Tracheal epithelial cell (primary cell): ENCODE data around the gene WWC2. TPM values are rescaled to one million over a fixed set of nuclear protein-coding genes. Genes with fewer than 3 reads are reported as not detected.

Source experiments
- total RNA-seq: library from RNA; depleted of rRNA; stranded (reverse); fragments of >200 nt; gene quantifications from 2 replicates; pipeline ENCODE4 v1.2.1, GENCODE V29; 2014

WWC2 gene
- total RNA-seq, result 8.1 and 18.3 TPM in 2 replicates

DNA sequence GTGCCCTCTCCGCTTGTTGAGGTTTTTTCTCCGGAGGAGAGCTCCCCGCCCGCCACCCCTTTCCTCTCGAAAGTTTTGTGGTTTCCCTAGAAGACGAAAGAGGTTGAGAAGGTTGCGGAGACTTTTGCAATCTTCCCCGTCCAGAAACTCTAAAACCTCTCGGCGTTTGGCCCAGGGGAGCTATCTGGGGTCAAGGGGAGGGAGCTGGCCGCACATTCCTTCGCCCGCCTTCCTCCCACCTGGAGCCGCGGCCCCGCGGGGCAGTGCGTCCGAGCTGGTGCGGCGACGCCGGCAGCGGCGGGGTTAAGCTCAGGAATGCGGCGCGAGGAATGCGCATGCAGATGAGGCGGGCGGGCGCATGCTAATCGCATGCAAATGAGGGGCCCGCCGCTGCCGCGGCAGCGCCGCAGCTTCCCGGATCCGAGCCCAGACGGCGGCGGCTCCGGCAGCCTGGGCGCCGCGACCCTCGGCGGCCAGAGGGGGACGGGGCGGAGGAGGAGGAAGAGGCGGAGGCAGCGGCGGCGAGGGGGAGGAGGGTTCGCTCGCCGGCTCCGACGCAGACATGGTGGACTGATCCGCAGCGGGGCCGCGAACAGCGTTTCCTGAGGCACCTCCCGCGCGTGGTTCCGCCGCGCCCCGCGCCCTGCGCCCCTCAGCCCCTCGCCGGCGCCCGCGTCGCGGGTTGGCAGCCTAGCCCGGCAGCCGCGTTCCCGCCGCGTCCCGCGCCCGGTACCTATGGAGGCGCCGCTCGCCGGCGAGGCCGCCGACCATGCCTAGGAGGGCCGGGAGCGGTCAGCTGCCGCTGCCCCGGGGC is at the start of gene WWC2:
WWC2 (plus strand) TSS at position 535 of the 814 bp plus-strand sequence; CDS start at position 770, 235 bp downstream.

DNA sequence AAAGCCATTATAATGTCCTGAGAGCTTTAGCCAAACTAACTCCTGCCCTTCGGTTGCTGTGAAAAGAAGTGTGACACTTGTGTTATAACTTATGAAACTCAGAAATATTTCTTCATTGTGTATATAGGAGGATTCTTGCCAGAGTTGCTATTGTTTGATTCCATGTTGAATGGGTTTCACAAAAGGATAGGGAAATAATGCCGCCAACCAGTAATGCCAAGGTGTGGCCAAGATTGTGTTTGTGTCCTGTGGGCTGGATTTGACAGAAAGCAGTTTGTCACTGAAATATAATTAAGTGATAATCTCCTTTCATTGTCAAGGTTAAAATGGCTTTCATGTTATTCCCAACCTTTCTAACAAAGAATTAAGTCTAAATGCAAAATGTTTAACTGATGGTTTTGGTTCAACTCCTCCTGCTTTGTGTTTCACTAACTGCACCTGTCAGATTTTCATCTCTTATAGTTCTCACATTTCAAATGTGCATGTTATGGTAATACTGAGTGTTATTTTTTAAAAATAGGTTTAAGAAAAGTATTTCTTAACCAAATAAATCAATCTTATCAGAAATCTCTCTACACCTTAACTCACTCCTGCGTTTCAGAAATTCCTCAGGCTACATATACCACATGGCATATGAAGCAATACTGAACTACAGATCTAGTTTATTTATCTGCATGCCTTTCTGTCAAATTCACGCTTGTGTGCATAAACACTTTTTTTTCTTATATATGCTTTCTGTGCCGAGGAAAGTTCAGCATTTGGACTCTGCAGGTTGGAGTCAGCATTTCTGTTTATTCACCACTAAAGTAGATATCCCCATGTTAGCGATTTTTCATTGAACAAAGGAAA is 221.4 kb downstream of the WWC2 start, which contains the start of gene CLDN22:
CLDN22 (minus strand) TSS at position 66 of the 849 bp plus-strand sequence; CDS start at position 8, 58 bp downstream.

GRCh38 chr4:183322326-183322725 is 223.3 kb downstream of the WWC2 start, which contains the start of gene CLDN24:
Gene CLDN24 (minus strand): TSS chr4:183322426. CDS start chr4:183322426, 0 bp downstream.

Other genes with a start within 250 kb of the WWC2 start
- gene DCTD, start 181.9 kb upstream of the WWC2 start, total RNA-seq, result 70.8 and 81.2 TPM in 2 replicates
- gene CLDN22, start 221.0 kb downstream of the WWC2 start, total RNA-seq, result not detected in 2 replicates
- not detected in 2 replicates for gene CLDN24, start 223.2 kb downstream of the WWC2 start, total RNA-seq